Esophagus mucosa (tissue), 1 donor: Measurements from ENCODE around the gene AFF3. TPM values are rescaled to one million over a fixed set of nuclear protein-coding genes. Genes with fewer than 3 reads are reported as not detected.

Source experiments
- ATAC-seq: fragments of 200-7000 bp; cut with Tn5 transposase; one replicate; pipeline ENCODE4 v1.9.1; 2020
- total RNA-seq: library from RNA; stranded (reverse); gene quantifications from one replicate; pipeline ENCODE4 v1.2.4, GENCODE V29; 2023
- donor health status: DM: yes; HTN: yes; CAD: no.

The AFF3 gene
- total RNA-seq, 1 donor from 2014 or later: 0.96 TPM

GRCh38 chr2:100070078-100070477, 72.3 kb downstream of the AFF3 start:
- ATAC-seq: no peak

DNA sequence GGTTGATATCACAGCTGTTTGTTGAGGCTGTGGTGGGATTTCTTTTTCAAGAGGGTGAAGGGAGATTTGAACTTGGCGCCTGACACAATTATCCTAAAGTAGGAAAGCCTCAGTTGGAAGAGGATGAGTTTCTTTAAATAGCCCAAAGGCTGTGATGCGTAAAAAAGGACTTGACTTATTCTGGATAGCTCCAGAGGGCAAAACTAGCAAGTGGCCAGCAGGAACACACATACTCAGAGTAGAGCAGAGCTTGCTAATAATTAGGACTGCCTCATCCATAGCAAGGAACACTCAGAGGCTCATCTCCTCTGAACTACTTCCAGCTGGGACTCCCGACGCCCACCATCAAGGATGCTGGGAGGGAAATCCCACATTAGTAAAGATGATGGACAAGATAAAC, 74.0 kb downstream of the AFF3 start:
- no peak for ATAC-seq

GRCh38 chr2:100067784-100068183, 74.6 kb downstream of the AFF3 start:
- ATAC-seq: no peak

DNA sequence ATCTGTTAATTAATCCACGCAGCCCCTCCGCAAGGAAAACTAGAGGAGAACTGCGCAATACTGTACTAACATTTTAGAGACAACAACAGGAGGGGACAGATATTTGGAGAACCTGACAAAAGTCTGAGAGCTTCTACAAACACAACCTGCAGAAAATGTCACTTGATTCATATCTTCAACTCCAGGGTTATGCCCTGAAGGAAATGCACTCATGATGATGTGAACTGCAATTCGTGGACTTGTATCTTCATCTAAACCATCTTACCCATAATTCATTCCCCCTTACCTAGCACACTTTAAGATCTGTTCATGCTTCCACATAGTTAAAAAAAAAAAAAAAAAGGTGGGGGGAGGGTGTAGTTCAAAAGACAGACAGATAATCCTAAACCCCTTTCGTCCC, 75.5 kb downstream of the AFF3 start:
- no peak for ATAC-seq

GRCh38 chr2:100066246-100066645, 76.1 kb downstream of the AFF3 start:
- ATAC-seq: no peak

GRCh38 chr2:100064592-100065428, 77.6 kb downstream of the AFF3 start:
- ATAC-seq: no peak

- ATAC-seq: no peak
These were observed 78.2 kb downstream of the AFF3 start for GRCh38 chr2:100064165-100064564.

DNA sequence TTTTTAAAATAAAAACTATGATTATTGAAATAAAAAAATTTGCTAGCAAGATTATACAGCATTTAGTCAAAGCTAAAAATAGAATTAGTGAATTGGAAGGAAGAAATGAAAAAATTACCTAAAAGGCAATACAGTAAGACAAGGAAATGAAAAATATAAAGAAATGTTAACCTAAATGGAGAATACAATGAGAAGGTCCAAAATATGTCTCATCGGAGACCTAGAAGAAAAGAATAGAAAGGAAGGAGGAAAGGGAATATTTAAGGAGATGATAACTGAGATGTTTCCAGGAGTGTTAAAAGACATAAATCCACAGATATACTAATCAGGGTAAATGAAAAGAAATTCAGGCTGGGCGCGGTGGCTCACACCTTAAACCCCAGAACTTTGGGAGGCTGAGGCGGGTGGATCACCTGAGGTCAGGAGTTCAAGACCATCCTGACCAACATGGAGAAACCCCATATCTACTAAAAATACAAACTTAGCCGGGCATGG, 78.9 kb downstream of the AFF3 start:
- no peak for ATAC-seq

DNA sequence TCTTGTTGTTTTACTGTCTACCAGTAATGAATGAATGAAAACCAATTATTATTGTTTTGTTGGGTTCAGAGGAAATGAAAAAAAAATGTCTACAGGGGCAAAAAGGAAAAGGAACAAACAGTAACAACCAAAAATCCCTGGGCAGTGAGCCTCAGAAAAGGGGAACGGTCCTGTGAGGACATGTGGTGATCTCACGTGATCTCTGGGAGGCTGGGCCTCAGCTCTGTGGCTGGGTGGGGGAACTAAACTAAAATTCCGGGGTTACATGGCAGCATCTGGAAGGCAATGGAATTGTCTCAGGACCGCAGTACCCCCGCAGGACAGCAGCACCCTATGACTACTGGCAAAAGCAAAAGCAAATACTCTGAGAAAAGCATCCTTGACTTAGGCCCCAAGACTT, 80.1 kb downstream of the AFF3 start:
- ATAC-seq: no peak

DNA sequence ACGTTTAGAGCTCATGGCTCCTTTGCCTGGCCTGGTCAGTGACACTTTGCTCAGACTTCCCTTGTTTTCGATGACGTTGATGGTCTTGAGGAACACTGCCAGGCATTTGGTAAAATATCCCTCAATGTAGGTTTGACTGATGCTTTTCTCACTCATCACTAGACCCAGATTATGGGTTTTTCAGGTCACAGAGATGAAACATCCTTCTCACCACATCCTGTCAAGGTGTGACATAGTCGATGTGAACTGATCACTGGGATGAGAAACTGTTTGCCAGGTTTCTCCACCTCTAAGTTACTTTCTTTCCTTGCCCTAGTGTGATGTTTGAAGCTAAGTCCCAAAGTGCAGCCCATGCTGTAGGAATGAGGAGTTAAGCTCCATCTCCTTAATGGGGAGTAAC, 81.5 kb downstream of the AFF3 start:
- ATAC-seq: no peak

DNA sequence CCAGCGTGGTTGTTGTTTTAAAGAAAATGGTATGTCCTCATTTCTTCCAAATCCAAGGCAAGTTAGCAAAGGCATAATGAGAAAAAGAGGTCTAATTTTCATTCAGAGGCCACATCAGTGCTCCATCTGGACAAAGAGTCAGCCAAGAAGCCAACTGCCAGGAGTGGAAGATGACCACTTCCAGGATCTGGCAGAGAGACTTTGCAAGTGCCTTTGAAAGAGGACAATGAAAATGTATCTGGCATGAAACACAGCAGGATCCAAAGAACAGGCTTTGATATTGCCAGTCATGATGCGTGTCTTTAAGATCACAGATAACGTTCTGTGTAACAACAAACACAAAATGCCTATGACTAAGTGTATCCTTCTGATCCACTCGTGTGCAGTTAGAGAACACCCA, 82.8 kb downstream of the AFF3 start:
- ATAC-seq: no peak

DNA sequence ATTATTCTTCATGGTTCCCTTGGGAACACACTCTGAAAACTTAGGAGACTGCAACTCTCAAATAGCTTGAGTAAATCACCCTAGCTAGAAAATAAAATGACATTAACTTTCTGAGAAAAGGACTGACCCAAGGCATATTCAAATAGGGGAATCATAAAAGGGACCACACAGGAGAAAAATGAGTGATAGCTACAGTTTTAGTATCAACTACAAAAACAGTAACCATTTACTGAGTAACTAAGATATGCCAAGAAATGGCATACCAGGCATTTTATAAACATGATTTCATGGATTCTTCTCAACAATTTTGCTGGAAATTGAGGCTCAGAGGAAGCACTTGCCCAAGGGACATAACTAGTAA, 84.5 kb downstream of the AFF3 start:
- ATAC-seq: no peak

DNA sequence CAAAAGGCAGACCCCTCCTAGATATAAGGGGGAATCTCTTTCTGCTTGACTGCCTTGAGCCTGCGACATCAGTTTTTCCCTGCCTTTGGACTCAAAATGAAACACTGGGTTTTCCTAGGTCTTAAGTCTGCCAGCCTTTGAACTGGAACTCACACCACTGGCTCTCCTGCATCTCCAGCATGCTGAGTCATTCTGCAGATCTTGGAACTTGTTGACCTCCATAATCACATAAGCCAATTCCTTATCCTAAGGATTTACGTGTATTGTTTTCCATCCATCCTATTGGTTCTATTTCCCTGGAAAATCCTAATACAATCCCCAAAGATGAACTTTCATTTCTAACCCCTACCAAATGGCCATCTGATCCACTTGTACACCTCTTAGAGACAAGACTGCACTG, 88.0 kb downstream of the AFF3 start:
- ATAC-seq: no peak

DNA sequence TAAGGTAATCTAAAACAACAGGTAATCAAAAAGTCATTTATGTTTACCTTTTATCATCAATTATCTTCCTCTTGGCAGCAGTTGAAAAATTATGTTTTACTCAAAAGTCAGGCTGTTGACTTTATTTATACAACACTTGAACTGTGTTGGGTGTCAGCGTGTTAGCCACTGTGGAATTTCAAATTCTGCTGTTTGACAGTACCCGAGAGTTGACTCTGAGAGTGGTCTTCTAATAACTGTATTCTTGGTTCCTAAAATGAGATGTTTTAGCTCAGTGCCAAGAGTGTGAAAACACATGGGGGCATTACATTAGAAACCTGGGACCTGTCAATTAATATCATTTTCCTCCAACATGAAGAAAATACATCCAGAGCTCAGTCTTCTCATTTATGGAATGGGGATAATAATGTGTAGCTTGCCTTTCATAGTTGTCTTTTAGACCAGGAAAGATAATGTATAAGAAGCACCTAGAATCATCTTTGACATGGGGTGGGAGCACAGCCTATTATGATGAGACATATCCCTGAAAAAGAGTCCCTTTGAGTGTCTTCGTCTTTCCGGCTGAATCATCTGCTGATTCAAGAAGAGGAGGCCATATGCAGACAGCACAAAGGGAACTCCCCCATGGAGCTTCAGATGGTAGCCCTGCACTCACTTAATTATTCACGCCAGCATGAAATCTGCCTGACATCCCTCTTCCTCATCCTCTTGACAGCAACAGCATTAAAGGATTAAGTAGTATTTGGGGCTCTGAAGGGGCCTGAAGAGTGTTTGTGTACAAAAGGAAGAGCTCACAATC, 89.1 kb downstream of the AFF3 start:
- no peak for ATAC-seq

DNA sequence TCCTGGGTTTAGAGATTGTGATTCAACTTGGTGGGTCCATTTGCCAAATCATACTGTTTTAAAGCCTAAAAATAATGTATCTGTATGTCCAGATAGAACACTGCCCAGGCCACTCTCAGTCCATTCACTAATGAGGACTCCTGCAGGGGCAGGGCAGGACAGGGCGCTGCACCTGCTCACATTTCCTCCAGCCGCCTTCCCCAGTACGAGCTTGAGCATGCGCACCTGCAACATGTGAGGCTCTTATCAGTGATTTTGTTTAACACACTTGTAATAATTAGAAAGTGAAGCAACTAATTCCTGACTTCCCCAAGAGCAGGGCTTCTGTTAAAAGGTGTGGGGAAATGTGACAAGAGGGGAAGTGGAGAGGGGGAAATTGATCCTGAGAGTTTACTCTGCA, 89.7 kb downstream of the AFF3 start:
- no peak for ATAC-seq

- no peak for ATAC-seq
These were observed 91.1 kb downstream of the AFF3 start for GRCh38 chr2:100051253-100051652.

GRCh38 chr2:100050685-100051084, 91.7 kb downstream of the AFF3 start:
- no peak for ATAC-seq

GRCh38 chr2:100046961-100047947, 95.1 kb downstream of the AFF3 start:
- no peak for ATAC-seq

- no peak for ATAC-seq
These were observed 97.4 kb downstream of the AFF3 start for GRCh38 chr2:100045000-100045399.

GRCh38 chr2:100043891-100044255, 98.5 kb downstream of the AFF3 start:
- no peak for ATAC-seq

- no peak for ATAC-seq
These were observed 99.1 kb downstream of the AFF3 start for GRCh38 chr2:100043081-100043890.

- ATAC-seq: no peak
These were observed 99.8 kb downstream of the AFF3 start for GRCh38 chr2:100042562-100042961.
